ENCODE measurements around the gene HPCAL1.
A peak's percentile ranks its signal among the peaks of the same experiment; 100 is the strongest.

HPCAL1 gene

GRCh38 chr2:10355471-10356438, 53.1 kb downstream of the HPCAL1 start:
- no peak for DNase-seq (ENCODE audit: low read depth)

DNA sequence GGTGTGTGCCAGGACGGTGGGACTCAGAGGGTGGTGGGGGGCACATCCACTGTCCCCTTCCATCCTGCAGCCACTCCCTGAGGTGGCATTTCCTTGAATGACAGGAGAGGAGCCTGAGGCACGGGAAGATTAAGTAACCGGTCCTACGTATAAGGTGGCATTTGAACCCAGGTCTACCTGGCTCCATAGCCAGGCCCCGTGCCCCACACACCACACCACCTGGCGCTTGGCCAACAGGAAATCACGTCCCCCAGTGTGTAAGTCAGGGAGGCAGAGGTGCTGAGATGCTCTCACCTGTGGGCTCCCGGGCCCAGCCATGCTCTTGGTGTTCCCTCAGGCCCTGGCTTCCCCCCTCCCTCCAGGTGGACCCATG, 53.7 kb downstream of the HPCAL1 start:
- DNase-seq (ENCODE audit: low read depth) = no peak

DNA sequence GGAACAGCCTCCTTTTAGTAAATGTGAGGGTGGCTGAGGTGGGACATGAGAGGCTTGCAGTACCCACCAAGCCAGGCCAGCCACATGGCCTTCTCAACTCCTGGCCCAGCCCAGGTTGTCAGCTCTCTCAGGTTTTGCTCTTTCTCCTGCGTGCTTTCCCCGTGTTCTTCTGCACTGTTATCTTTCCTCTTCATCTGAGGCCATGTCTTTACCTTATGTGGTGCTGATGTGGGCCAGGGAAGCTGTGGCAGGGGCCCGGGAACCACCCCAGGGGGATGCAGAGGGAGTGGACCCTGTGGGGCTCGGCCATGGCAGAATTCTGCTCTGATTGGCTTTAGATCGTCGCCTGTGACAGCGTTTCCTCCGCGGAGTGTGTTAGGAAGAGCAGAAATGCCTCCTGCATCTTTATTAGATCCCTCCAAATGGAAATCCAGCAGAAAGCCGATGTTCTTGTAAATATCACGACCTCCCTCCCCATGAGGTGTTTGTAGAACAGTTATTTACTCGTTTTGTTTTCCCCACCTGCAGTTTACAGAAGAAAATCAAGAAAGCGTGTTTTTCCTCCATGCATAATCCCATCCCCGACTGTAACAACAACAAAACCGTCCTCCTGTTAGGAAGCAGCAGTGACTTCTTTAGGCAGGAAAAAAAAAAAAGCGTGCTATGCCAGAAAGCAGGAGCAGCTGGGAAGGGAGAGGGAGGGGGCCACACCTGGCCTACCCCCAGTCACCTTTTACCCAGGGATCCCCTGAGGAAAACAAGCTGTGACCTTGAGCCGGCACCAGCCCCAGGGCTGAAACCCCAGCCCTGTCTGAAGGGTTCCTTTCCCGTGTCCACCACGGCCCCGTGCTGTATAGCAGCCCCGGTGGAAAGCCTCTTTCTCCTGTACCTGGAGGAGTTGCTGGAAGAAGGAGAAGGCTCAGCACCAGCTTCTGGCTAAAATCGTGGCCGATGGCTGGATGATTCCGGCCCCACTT, 54.8 kb downstream of the HPCAL1 start:
- DNase-seq (ENCODE audit: low read depth) = no peak

DNA sequence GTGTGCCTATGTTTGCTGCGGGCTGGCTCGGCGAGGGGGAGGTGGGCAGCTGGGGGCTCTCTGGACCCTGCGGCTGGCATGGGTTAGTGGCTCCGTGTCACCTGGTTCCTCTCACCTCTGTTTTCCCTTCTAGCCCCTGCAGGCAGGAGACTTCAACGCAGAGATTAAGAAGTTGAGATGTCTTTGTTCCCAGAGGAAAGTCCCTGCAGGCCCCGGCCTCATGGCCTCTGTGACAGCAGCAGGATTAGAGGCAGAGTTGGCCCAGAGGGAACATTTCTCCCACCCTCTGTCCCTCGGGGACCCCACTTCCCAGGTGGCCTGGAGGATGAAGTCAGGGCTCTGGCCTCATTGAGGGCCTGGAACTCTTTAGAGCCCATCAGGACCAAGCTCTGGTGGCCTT, 56.5 kb downstream of the HPCAL1 start:
- no peak for DNase-seq (ENCODE audit: low read depth)

GRCh38 chr2:10359731-10360329, 57.1 kb downstream of the HPCAL1 start:
- no peak for DNase-seq (ENCODE audit: low read depth)

GRCh38 chr2:10360460-10360849, 57.8 kb downstream of the HPCAL1 start:
- DNase-seq (ENCODE audit: low read depth) = no peak

DNA sequence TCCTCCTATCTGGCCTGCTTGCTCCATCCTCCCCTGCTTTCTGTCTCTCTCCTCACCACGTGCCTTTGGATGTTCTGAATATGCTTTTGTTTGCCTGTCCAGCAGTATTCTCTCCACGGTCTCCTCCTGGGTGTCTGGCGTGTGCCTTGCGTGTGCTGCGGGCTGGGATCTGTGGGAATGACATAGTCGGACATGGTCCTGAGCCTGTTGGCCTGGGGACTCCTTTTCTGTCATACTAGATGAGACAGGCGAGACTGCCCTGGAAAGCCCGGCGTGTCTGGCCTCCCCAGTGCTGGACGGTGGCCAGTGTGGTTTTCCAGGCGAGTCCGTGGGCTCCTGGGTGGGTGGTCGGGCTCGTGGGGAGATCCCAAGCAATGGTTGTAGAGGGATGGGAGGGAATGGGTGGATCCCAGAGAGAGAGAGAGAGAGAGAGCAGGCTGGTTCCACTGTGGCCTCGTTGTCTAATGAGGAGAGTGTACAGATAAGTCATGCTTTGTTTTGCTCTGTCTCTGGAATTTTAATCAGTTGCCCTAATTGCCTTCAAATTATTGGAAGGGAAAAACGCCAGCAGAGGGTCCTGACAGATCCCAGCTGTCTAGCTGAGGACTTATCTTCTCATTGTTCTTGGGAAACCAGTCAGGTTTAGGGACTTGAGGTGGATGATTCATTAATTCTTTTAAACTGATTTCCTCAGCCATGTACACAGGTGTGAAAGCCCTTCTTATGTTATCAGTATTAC, 58.3 kb downstream of the HPCAL1 start:
- DNase-seq (ENCODE audit: low read depth) = peak; percentile 39

GRCh38 chr2:10362096-10362897, 59.6 kb downstream of the HPCAL1 start:
- DNase-seq (ENCODE audit: low read depth) = no peak

DNA sequence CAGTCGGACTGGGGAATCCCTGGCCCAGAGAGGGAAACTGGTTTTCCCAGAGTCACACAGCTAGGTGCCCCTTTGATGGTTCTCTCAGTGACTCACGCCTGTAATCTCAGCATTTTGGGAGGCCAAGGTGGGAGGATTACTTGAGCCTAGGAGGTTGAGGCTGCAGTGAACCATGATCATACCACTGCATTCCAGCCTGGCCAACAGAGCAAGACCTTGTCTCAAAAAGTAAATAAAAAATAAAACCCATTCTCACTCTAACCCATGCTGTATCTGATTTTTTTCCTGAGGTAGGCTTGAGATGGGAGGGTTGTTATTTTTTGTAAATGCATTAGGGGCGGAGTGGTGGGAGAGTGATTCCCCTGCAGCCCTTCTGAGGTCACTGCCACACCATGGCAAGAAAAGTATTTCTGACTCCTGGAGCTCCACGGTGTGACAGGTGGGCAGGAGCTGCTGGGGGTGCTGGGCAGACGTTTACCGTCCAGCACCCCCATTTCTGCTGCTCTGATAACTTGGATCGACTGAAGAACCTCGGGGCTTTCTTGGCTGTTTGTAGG, 60.3 kb downstream of the HPCAL1 start:
- DNase-seq (ENCODE audit: low read depth) = no peak

DNA sequence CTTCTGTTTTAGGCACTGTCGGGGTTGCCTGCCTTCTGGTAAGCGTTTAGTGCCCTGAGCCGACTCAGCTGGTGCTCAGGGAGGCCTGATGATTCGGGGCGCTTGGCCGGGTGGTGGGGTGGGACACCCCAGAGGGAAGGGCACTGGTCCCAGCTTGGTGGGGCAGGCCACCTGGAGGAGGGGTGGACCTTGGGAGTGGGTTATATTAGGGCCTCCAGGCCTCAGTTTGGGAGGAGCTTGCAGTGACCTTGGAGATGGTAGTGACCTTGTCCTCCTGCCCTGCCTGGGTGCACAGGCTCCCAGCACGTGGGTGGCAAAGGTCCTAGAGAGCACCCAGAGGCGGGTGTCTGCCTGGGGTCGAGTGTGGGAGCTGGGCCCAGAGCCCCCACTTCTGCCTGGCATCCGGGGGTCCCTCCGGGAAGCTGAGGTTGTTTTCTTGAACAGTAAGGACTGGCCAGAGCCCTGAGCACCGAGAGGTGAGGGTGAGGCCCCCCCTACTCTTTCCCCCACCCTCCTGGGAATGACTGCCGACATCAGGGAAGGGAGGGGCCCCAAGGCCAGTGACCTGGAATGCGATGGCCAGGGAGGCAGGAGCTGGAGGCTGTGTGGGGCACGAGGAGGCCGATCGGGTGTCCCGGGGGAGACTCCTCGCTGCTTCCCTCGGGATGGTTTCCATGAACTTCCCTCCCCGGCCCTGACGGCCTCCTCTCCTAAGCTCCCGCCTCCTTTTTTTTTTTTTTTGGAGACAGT, 61.3 kb downstream of the HPCAL1 start:
- no peak for DNase-seq (ENCODE audit: low read depth)

DNA sequence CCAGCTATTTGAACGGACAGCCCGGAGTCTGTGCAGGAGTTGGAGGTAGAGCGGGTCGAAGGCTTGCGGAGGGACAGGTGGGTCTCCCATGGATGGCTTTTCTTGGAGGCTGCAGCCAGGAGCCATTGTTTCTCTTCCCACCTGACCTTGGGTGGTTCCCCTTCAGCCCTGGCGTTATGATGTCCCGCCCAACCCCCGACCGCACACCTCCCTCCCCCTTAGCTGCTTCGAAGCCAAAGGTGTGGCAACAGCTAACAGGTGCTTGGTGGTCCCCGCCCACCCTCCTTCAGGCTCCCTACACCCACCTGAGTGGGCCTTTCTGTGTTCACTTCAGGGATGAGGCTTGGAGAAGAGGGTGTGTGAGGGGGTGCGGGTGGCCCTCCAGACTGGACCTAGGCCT, 62.7 kb downstream of the HPCAL1 start:
- DNase-seq (ENCODE audit: low read depth) = no peak

DNA sequence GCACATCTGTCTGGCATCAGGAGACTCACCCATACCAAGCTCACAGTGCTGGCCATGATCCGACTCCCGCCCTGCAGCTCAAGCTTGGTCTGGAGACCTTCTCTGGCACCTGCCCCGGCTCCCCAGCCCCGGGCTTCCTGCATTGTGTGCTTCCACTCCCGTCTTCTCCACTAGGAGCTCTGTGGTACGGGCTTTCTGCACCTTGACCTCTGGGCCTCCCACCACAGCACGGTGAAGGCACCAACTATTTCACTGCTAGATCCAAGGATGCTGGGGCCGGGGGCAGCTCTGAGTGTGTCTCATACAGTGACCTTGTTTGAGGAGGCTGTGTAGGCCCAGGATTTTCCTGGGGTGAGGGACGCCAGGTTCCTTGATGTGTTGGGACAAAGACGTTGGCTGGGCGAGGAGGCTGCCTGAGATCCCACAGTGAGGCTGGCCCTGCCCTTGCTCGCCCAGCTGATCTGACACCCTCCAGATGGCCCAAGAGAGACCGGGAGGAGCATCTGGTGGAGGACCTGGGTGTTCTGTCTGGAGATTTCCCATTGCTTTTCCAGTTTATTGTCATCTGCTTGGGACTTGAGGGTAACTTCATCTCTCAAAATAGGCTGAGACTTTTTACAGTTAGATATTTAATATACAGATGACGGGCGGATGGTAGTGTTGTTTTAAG, 64.0 kb downstream of the HPCAL1 start:
- no peak for DNase-seq (ENCODE audit: low read depth)

DNA sequence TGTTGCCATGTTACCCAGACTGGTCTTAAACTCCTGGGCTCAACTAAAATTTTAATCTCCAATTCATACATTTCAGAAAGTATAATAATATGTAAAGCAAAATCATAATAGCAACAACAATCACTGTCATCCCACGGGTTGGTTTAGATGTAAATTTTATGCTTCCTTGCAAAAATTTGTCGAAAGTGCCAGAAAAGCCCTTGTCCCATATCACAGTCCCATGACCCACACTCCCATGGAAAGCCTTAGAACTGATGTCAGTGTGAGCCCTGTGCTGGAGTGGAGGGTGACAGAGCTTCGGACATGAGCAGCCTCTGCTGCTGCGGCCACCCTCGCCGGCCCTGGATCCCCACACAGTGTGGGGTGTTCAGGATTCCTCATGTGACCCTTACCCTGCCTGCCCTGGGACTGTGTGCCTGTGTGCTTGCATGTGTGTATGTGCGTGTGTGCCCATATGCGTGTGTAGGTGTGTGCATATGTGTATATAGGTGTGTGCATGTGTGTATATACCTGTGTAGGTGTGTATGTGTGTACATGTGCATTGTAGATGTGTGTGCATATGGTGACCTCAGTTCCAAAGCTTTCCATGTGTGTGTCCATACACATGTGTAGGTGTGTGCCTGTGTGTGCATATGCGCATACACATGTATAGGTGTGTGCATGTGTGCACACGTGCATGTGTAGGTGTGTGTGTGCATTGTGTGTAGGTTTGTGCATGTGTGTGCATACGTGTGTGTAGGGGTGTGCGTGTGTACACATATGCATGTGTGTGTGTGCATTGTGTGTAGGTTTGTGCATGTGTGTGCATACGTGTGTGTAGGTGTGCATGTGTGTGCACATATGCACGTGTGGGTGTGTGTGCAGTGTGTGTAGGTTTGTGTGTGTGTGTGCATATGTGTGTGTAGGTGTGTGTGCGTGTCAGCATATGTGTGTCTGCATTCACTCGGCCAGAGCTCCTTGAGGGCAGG, 65.1 kb downstream of the HPCAL1 start:
- no peak for DNase-seq (ENCODE audit: low read depth)

GRCh38 chr2:10368491-10369231, 66.0 kb downstream of the HPCAL1 start:
- no peak for DNase-seq (ENCODE audit: low read depth)

- DNase-seq (ENCODE audit: low read depth) = no peak
These were observed 66.9 kb downstream of the HPCAL1 start for GRCh38 chr2:10369269-10370255.

DNA sequence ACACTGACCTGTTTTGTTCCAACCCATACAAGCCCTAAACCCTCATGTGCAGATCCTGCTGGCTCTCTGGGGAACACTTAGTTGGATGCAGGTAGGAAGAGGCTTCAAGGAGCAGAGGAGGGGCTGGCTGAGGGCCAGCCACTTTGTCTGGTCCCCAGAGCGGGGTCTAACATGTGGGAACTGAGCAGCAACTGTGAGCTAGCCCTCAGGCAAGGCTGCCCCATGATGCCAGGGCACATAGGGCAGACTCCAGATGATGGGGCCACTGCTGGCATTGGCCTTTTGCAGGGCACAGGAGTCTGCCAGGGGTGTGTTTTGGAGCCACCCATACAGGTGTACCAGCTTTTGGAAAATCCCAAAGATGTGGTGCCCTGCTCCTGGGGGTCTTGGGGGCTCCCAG, 67.7 kb downstream of the HPCAL1 start:
- no peak for DNase-seq (ENCODE audit: low read depth)
